OCI-LY7 (cell line): ENCODE measurements around the gene RABL3. TPM values are rescaled to one million over a fixed set of nuclear protein-coding genes. Genes with fewer than 3 reads are reported as not detected.

ENCODE experiments used
- BruUV-seq: library from RNA; stranded (reverse); fragments of 400-500 nt; replicated peaks from 2 replicates; lab custom pipeline; 2021; lab: Mats Ljungman, UMichigan
- CTCF ChIA-PET: fragments of 300-600 bp; sonication (Branson Sonifier 250); formaldehyde crosslinking; loops from one replicate; lab custom pipeline; 2022; ENCODE audit warnings: antibody characterized with exemption; ENCODE audit not compliant: unreplicated experiment; lab: Charles Lee
- POLR2A ChIA-PET: fragments of 300-600 bp; sonication (Branson Sonifier 250); formaldehyde crosslinking; loops from one replicate; lab custom pipeline; 2022; ENCODE audit warnings: antibody characterized with exemption; lab: Charles Lee
- DNase-seq: peaks from one replicate; pipeline ENCODE4 v3.0.0-alpha.2; 2015; ENCODE audit warnings: low spot score
- H2AFZ ChIP-seq: fragments of 200-600 bp; sonication (generic), shearing (Covaris generic); 2 replicates; pipeline ENCODE4 v1.6.1; 2014; ENCODE audit warnings: mild to moderate bottlenecking, antibody characterized with exemption, low read length, moderate library complexity
- H3K27ac ChIP-seq: fragments of 200-600 bp; sonication (generic); 2 replicates; pipeline ENCODE4 v1.5.1; 2014; ENCODE audit warnings: mixed run types, low read depth, mild to moderate bottlenecking, moderate library complexity, low read length, inconsistent platforms; ENCODE audit not compliant: poor library complexity, severe bottlenecking
- H3K36me3 ChIP-seq: fragments of 200-600 bp; sonication (generic); 2 replicates; pipeline ENCODE4 v1.6.1; 2014; ENCODE audit warnings: mild to moderate bottlenecking, antibody characterized with exemption, low read length, moderate library complexity, mixed read lengths; ENCODE audit not compliant: insufficient read depth
- H3K4me1 ChIP-seq: fragments of 200-600 bp; sonication (generic); 2 replicates; pipeline ENCODE4 v1.5.1; 2014; ENCODE audit warnings: mild to moderate bottlenecking, low read length; ENCODE audit not compliant: insufficient read depth, poor library complexity, severe bottlenecking
- H3K4me2 ChIP-seq: fragments of 200-600 bp; sonication (generic); 2 replicates; pipeline ENCODE4 v1.6.1; 2014; ENCODE audit warnings: mild to moderate bottlenecking, low read length
- H3K4me3 ChIP-seq: fragments of 200-600 bp; sonication (generic); 2 replicates; pipeline ENCODE4 v1.5.1; 2014; ENCODE audit warnings: mild to moderate bottlenecking, low read depth, low read length; ENCODE audit not compliant: poor library complexity, severe bottlenecking
- H3K79me2 ChIP-seq: fragments of 200-600 bp; sonication (generic); 2 replicates; pipeline ENCODE4 v1.6.1; 2016; ENCODE audit warnings: low read depth, mild to moderate bottlenecking, low read length, moderate library complexity, mixed read lengths; ENCODE audit not compliant: insufficient read depth
- H3K9me2 ChIP-seq: fragments of 200-600 bp; sonication (generic); 2 replicates; pipeline ENCODE4 v1.6.1; 2016; ENCODE audit warnings: mild to moderate bottlenecking, low read length, mixed read lengths; ENCODE audit not compliant: insufficient read depth
- H3K9me3 ChIP-seq: fragments of 200-600 bp; sonication (generic); 2 replicates; pipeline ENCODE4 v1.6.1; 2014; ENCODE audit warnings: mild to moderate bottlenecking, mixed run types, low read length, mixed read lengths
- H4K20me1 ChIP-seq: fragments of 200-600 bp; sonication (generic); 2 replicates; pipeline ENCODE4 v1.6.1; 2014; ENCODE audit warnings: mild to moderate bottlenecking, antibody characterized with exemption, low read length, moderate library complexity, mixed read lengths; ENCODE audit not compliant: insufficient read depth
- EZH2phosphoT487 ChIP-seq: fragments of 200-600 bp; sonication (generic); IDR thresholded peaks from 2 replicates; pipeline ENCODE4 v1.6.1; 2018; ENCODE audit warnings: low read depth, borderline replicate concordance, mild to moderate bottlenecking, mixed run types, antibody characterized with exemption, low read length, moderate library complexity, mixed read lengths
- intact Hi-C: fragments of 100-400 bp; cut with micrococcal nuclease; formaldehyde crosslinking; loops from one replicate; pipeline ENCODE4 v1.10.0; 2022; ENCODE audit not compliant: unreplicated experiment
- total RNA-seq, 2 experiments: library from RNA; depleted of rRNA in 1 of 2; stranded (reverse); fragments of >200 nt in 1 of 2; shearing (Covaris generic) in 1 of 2; gene quantifications; 2 replicates each; pipeline ENCODE4 v1.2.3, GENCODE V29; 2014 to 2022
- TF ChIP-seq, protein P1 (sequence below): fragments of 200-600 bp; sonication (generic); conservative IDR thresholded peaks from 2 replicates; pipeline ENCODE4 v1.5.1; 2014; ENCODE audit warnings: mild to moderate bottlenecking, antibody characterized with exemption, low read length, moderate library complexity, mixed read lengths

The RABL3 gene
- total RNA-seq, 2 experiments from 2014 or later, result 7.7 to 27.9 TPM

- Histone ChIP-seq H3K36me3 (no peaks in the 10 kb centered on the region), H3K4me3 (no peak overlapping the region), H3K79me2 (no peaks in the 10 kb centered on the region), H4K20me1 (no peaks in the 10 kb centered on the region), H3K4me2 (no peak overlapping the region), H3K27ac (no peak overlapping the region), H3K9me3 (no peaks in the 10 kb centered on the region), H3K9me2 (no peaks in the 10 kb centered on the region), H2AFZ (no peak overlapping the region), H3K4me1 (peaks cover 13% of the 10 kb centered on the region)
- intact Hi-C loops, result no loop called here
- no peak for DNase-seq
- POLR2A ChIA-PET, result no interaction called here
- no TSS peak for BruUV-seq
- TF ChIP-seq, protein P1, sequence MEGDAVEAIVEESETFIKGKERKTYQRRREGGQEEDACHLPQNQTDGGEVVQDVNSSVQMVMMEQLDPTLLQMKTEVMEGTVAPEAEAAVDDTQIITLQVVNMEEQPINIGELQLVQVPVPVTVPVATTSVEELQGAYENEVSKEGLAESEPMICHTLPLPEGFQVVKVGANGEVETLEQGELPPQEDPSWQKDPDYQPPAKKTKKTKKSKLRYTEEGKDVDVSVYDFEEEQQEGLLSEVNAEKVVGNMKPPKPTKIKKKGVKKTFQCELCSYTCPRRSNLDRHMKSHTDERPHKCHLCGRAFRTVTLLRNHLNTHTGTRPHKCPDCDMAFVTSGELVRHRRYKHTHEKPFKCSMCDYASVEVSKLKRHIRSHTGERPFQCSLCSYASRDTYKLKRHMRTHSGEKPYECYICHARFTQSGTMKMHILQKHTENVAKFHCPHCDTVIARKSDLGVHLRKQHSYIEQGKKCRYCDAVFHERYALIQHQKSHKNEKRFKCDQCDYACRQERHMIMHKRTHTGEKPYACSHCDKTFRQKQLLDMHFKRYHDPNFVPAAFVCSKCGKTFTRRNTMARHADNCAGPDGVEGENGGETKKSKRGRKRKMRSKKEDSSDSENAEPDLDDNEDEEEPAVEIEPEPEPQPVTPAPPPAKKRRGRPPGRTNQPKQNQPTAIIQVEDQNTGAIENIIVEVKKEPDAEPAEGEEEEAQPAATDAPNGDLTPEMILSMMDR, result no peak
- no peak for TF ChIP-seq EZH2phosphoT487
- CTCF ChIA-PET, result no interaction called here
Observed at GRCh38 chr3:120681018-120681417, 61.3 kb downstream of the RABL3 start.

GRCh38 chr3:120680193-120680894 is 62.0 kb downstream of the RABL3 start:
- Histone ChIP-seq H3K4me3 (no peak overlapping the region), H3K4me1 (peaks cover 13% of the 10 kb centered on the region), H3K27ac (no peak overlapping the region), H3K9me3 (no peaks in the 10 kb centered on the region), H3K9me2 (no peaks in the 10 kb centered on the region), H2AFZ (no peak overlapping the region), H3K4me2 (no peak overlapping the region), H3K36me3 (no peaks in the 10 kb centered on the region), H4K20me1 (no peaks in the 10 kb centered on the region), H3K79me2 (no peaks in the 10 kb centered on the region)
- DNase-seq, result no peak
- CTCF ChIA-PET, result no interaction called here
- TF ChIP-seq, protein P1, result no peak
- TF ChIP-seq EZH2phosphoT487, result no peak
- intact Hi-C loops, result no loop called here
- no TSS peak for BruUV-seq
- POLR2A ChIA-PET, result no interaction called here

DNA sequence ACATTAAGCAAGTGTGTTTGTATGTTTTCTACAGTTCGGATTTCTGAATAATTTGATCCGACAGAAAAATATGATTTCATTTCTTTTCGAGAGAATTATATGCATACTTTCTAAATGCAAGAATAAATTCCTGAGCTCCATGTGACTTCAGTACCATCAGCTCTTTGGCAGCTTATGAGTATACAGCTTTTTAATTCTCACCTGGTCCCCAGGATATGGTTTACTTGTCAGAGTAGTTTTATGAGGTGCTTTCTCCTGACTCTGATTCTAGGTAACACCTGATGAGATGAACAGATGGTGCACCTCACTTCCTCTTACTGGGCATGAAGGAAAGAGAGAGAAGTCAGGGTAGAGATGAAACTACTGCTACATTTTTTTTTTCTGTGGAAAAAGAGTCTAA is 63.3 kb downstream of the RABL3 start:
- intact Hi-C loops, result no loop called here
- peak overlapping the region; percentile 56; the same call in 1 of the 2 replicates for H2AFZ ChIP-seq
- ChIA-PET CTCF (no interaction called here), POLR2A (interaction anchor here (0.6 kb wide), 1 partner anchor 1563 kb away, joined by 3 read pairs; no protein-coding TSS in a partner anchor)
- DNase-seq, result peak; percentile 27
- H3K4me2 ChIP-seq, result peak overlapping the region; percentile 30
- H3K4me1 ChIP-seq, result peaks cover 13% of the 10 kb centered on the region
- H3K27ac ChIP-seq, result no peak overlapping the region
- BruUV-seq, result no TSS peak
- H3K36me3 ChIP-seq, result no peaks in the 10 kb centered on the region
- no peaks in the 10 kb centered on the region for H3K9me3 ChIP-seq
- H4K20me1 ChIP-seq, result no peaks in the 10 kb centered on the region
- H3K9me2 ChIP-seq, result no peaks in the 10 kb centered on the region
- H3K4me3 ChIP-seq, result no peak overlapping the region
- H3K79me2 ChIP-seq, result no peaks in the 10 kb centered on the region
- no peak for TF ChIP-seq EZH2phosphoT487
- TF ChIP-seq, protein P1, result no peak
